GM23338 (cell line): ENCODE results near the gene KCNK16. TPM values are rescaled to one million over a fixed set of nuclear protein-coding genes. Genes with fewer than 3 reads are reported as not detected.

ENCODE experiments used
- ATAC-seq: fragments of 200-7000 bp; cut with Tn5 transposase; 3 replicates; pipeline ENCODE4 v1.9.1; 2020
- DNase-seq: peaks from one replicate; pipeline ENCODE4 v3.0.0-alpha.2; 2015; ENCODE audit warnings: low spot score
- H2AFZ ChIP-seq: fragments of 200-600 bp; sonication (generic); 2 replicates; pipeline ENCODE4 v1.8.0; 2016; ENCODE audit warnings: antibody characterized with exemption, mild to moderate bottlenecking, moderate library complexity
- H3F3A ChIP-seq: fragments of 200-600 bp; sonication (generic); replicated peaks from 2 replicates; pipeline ENCODE4 v1.8.0; 2017; ENCODE audit warnings: antibody characterized with exemption, mixed run types, low read depth
- H3K27ac ChIP-seq: fragments of 200-600 bp; sonication (generic); 2 replicates; pipeline ENCODE4 v1.6.1; 2016; ENCODE audit warnings: low read depth
- H3K27me3 ChIP-seq: fragments of 200-600 bp; sonication (generic); 2 replicates; pipeline ENCODE4 v1.8.0; 2016; ENCODE audit warnings: mild to moderate bottlenecking, mixed run types, moderate library complexity; ENCODE audit not compliant: insufficient read depth
- H3K36me3 ChIP-seq: fragments of 200-600 bp; sonication (generic); 2 replicates; pipeline ENCODE4 v1.8.0; 2016; ENCODE audit warnings: mild to moderate bottlenecking; ENCODE audit not compliant: insufficient read depth
- H3K4me1 ChIP-seq: fragments of 200-600 bp; sonication (generic); 2 replicates; pipeline ENCODE4 v1.8.0; 2016; ENCODE audit warnings: mild to moderate bottlenecking, moderate library complexity; ENCODE audit not compliant: insufficient read depth
- H3K4me2 ChIP-seq: fragments of 200-600 bp; sonication (generic); 2 replicates; pipeline ENCODE4 v1.7.1; 2017; ENCODE audit warnings: mixed run types
- H3K4me3 ChIP-seq: fragments of 200-600 bp; sonication (generic); 2 replicates; pipeline ENCODE4 v1.6.1; 2016; ENCODE audit warnings: mixed run types
- H3K79me2 ChIP-seq: fragments of 200-600 bp; sonication (generic); replicated peaks from 2 replicates; pipeline ENCODE4 v1.8.0; 2017; ENCODE audit warnings: mild to moderate bottlenecking; ENCODE audit not compliant: insufficient read depth
- H3K9me2 ChIP-seq: fragments of 200-600 bp; sonication (generic); 2 replicates; pipeline ENCODE4 v1.8.0; 2017; ENCODE audit not compliant: insufficient read depth
- H4K20me1 ChIP-seq: fragments of 200-600 bp; sonication (generic); replicated peaks from 2 replicates; pipeline ENCODE4 v1.8.0; 2017; ENCODE audit warnings: mild to moderate bottlenecking; ENCODE audit not compliant: insufficient read depth
- H3K27ac Mint-ChIP-seq: 2 replicates; pipeline ENCODE4 v1.8.0; 2020; ENCODE audit warnings: inconsistent platforms, mild to moderate bottlenecking, moderate library complexity, mixed read lengths
- H3K27me3 Mint-ChIP-seq: 3 replicates; pipeline ENCODE4 v1.8.0; 2022; ENCODE audit warnings: low read depth, mild to moderate bottlenecking, moderate library complexity, mixed read lengths, inconsistent platforms; ENCODE audit not compliant: insufficient read depth, poor library complexity
- H3K36me3 Mint-ChIP-seq: 3 replicates; pipeline ENCODE4 v1.8.0; 2021; ENCODE audit warnings: low read depth, mild to moderate bottlenecking, inconsistent platforms, moderate library complexity, mixed read lengths
- H3K4me1 Mint-ChIP-seq: 3 replicates; pipeline ENCODE4 v1.8.0; 2020; ENCODE audit warnings: mild to moderate bottlenecking, inconsistent platforms, mixed read lengths
- H3K4me3 Mint-ChIP-seq: 3 replicates; pipeline ENCODE4 v1.8.0; 2021; ENCODE audit warnings: moderate library complexity, mild to moderate bottlenecking, inconsistent platforms, mixed read lengths
- H3K9me3 Mint-ChIP-seq: 3 replicates; pipeline ENCODE4 v1.8.0; 2020; ENCODE audit warnings: moderate library complexity, mild to moderate bottlenecking, inconsistent platforms, mixed read lengths
- CREB1 ChIP-seq: fragments of 250-450 bp; sonication (Bioruptor Pico); IDR thresholded peaks from 2 replicates; pipeline ENCODE4 v1.5.0; 2020; ENCODE audit warnings: low read depth, mild to moderate bottlenecking, moderate library complexity
- CTCF ChIP-seq, 2 experiments: fragments of 200-600 bp in 1 of 2; sonication (generic) in 1 of 2; conservative IDR thresholded peaks; 2 replicates each; pipeline versions ENCODE4 v1.5.1 to v1.6.1; 2016 to 2017; ENCODE audit warnings: antibody characterized with exemption in 2 of 2, low read depth in 2 of 2, mild to moderate bottlenecking in 2 of 2, moderate library complexity in 1 of 2
- EZH2 ChIP-seq: fragments of 200-600 bp; sonication (generic); IDR thresholded peaks from one replicate; pipeline ENCODE4 v1.8.0; 2017; ENCODE audit warnings: antibody characterized with exemption, mild to moderate bottlenecking, low read depth; ENCODE audit not compliant: unreplicated experiment
- EZH2phosphoT487 ChIP-seq: fragments of 200-600 bp; sonication (generic); IDR thresholded peaks from one replicate; pipeline ENCODE4 v1.8.1; 2018; ENCODE audit warnings: antibody characterized with exemption; ENCODE audit not compliant: unreplicated experiment
- JUNB ChIP-seq: IDR thresholded peaks from one replicate; pipeline ENCODE4 v1.6.1; 2016; ENCODE audit warnings: antibody characterized with exemption; ENCODE audit not compliant: unreplicated experiment
- NANOG ChIP-seq: IDR thresholded peaks from 2 replicates; pipeline ENCODE4 v1.6.1; 2016; ENCODE audit warnings: antibody characterized with exemption, borderline replicate concordance
- POLR2AphosphoS5 ChIP-seq: IDR thresholded peaks from 2 replicates; pipeline ENCODE4 v1.6.1; 2016; ENCODE audit warnings: antibody characterized with exemption, low read depth
- REST ChIP-seq: IDR thresholded peaks from one replicate; pipeline ENCODE4 v1.6.1; 2018; ENCODE audit warnings: antibody characterized with exemption; ENCODE audit not compliant: unreplicated experiment
- STAT1 ChIP-seq: IDR thresholded peaks from one replicate; pipeline ENCODE4 v1.6.1; 2016; ENCODE audit warnings: antibody characterized with exemption; ENCODE audit not compliant: unreplicated experiment
- ZNF114 ChIP-seq: fragments of 250-450 bp; sonication (Bioruptor Pico); IDR thresholded peaks from 2 replicates; pipeline ENCODE4 v1.5.0; 2020; ENCODE audit warnings: mild to moderate bottlenecking, moderate library complexity
- ZNF331 ChIP-seq: fragments of 250-450 bp; sonication (Bioruptor Pico); IDR thresholded peaks from 2 replicates; pipeline ENCODE4 v1.5.0; 2020; ENCODE audit warnings: low read depth, mild to moderate bottlenecking, moderate library complexity
- polyA plus RNA-seq: library from polyadenylated mRNA; unstranded; fragments of >200 nt; fragmentation: Nextera tagmentation; extraction: Ambion mirVana; gene quantifications from 2 replicates; pipeline ENCODE4 v1.2.1, GENCODE V29; 2016
- total RNA-seq: library from RNA; depleted of rRNA; stranded (reverse); fragments of >200 nt; shearing (Covaris generic); gene quantifications from 2 replicates; pipeline ENCODE4 v1.2.3, GENCODE V29; 2014
- TF ChIP-seq, protein P1 (sequence below): IDR thresholded peaks from 2 replicates; pipeline ENCODE4 v1.6.1; 2016; ENCODE audit warnings: antibody characterized with exemption
- TF ChIP-seq, protein P2 (sequence below): fragments of 250-450 bp; sonication (Bioruptor Pico); IDR thresholded peaks from 2 replicates; pipeline ENCODE4 v1.5.0; 2020; ENCODE audit warnings: mild to moderate bottlenecking, moderate library complexity

Gene KCNK16
- total and polyA plus RNA-seq, 2 experiments from 2014 or later: not detected

DNA sequence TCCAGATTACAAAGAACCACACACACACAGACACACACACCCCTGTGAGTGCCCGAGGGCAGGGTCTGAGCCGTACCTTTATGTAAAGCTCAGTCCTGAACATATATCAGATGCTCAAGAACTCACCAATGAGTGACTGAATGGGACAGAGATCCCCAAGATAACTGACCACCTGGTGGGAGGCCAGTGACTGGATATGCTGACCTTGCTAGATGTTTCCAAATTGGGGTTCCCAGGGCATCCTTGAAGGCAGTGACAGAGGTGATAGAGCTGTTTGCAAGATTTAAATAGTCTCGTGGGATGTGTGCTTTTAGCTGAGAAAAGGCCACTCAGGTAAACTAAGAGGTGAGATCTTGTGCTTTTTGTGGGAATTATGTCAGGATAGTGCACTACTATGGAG, 47.6 kb downstream of the KCNK16 start (continued):
- TF ChIP-seq, protein P1, sequence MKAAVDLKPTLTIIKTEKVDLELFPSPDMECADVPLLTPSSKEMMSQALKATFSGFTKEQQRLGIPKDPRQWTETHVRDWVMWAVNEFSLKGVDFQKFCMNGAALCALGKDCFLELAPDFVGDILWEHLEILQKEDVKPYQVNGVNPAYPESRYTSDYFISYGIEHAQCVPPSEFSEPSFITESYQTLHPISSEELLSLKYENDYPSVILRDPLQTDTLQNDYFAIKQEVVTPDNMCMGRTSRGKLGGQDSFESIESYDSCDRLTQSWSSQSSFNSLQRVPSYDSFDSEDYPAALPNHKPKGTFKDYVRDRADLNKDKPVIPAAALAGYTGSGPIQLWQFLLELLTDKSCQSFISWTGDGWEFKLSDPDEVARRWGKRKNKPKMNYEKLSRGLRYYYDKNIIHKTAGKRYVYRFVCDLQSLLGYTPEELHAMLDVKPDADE: no peak
- TF ChIP-seq ZNF114 (no peak), CTCF (conservative IDR thresholded peaks at IDR 0.05; ENCODE audit: low read depth in 2 of 2) (no peak), NANOG (no peak), POLR2AphosphoS5 (no peak), EZH2 (no peak), EZH2phosphoT487 (no peak), STAT1 (no peak), REST (no peak), JUNB (no peak)

- Histone ChIP-seq H3K36me3 (0 out of 2 replicates have a peak, but pooled peaks cover 2% of the 10 kb centered on the region), H3K4me1 (peaks cover 27% of the 10 kb centered on the region), H3K4me2 (no peak overlapping the region), H3F3A (no peaks in the 10 kb centered on the region), H2AFZ (no peak overlapping the region), H3K9me2 (no peaks in the 10 kb centered on the region; the same call in 1 of the 2 replicates), H3K27ac (no peak overlapping the region), H4K20me1 (no peaks in the 10 kb centered on the region), H3K4me3 (no peak overlapping the region), H3K27me3 (no peaks in the 10 kb centered on the region), H3K79me2 (no peaks in the 10 kb centered on the region)
- no peak for ATAC-seq
- H3K27me3 Mint-ChIP-seq: peaks cover 4% of the 10 kb centered on the region
- H3K4me3 Mint-ChIP-seq: no peak overlapping the region
- H3K4me1 Mint-ChIP-seq: peaks cover 24% of the 10 kb centered on the region
- no peak overlapping the region for H3K27ac Mint-ChIP-seq
- no peaks in the 10 kb centered on the region; the same call in 2 of the 3 replicates for H3K9me3 Mint-ChIP-seq
- no peak for DNase-seq
- H3K36me3 Mint-ChIP-seq: no peaks in the 10 kb centered on the region
- TF ChIP-seq EZH2phosphoT487: no peak
- TF ChIP-seq, protein P2, sequence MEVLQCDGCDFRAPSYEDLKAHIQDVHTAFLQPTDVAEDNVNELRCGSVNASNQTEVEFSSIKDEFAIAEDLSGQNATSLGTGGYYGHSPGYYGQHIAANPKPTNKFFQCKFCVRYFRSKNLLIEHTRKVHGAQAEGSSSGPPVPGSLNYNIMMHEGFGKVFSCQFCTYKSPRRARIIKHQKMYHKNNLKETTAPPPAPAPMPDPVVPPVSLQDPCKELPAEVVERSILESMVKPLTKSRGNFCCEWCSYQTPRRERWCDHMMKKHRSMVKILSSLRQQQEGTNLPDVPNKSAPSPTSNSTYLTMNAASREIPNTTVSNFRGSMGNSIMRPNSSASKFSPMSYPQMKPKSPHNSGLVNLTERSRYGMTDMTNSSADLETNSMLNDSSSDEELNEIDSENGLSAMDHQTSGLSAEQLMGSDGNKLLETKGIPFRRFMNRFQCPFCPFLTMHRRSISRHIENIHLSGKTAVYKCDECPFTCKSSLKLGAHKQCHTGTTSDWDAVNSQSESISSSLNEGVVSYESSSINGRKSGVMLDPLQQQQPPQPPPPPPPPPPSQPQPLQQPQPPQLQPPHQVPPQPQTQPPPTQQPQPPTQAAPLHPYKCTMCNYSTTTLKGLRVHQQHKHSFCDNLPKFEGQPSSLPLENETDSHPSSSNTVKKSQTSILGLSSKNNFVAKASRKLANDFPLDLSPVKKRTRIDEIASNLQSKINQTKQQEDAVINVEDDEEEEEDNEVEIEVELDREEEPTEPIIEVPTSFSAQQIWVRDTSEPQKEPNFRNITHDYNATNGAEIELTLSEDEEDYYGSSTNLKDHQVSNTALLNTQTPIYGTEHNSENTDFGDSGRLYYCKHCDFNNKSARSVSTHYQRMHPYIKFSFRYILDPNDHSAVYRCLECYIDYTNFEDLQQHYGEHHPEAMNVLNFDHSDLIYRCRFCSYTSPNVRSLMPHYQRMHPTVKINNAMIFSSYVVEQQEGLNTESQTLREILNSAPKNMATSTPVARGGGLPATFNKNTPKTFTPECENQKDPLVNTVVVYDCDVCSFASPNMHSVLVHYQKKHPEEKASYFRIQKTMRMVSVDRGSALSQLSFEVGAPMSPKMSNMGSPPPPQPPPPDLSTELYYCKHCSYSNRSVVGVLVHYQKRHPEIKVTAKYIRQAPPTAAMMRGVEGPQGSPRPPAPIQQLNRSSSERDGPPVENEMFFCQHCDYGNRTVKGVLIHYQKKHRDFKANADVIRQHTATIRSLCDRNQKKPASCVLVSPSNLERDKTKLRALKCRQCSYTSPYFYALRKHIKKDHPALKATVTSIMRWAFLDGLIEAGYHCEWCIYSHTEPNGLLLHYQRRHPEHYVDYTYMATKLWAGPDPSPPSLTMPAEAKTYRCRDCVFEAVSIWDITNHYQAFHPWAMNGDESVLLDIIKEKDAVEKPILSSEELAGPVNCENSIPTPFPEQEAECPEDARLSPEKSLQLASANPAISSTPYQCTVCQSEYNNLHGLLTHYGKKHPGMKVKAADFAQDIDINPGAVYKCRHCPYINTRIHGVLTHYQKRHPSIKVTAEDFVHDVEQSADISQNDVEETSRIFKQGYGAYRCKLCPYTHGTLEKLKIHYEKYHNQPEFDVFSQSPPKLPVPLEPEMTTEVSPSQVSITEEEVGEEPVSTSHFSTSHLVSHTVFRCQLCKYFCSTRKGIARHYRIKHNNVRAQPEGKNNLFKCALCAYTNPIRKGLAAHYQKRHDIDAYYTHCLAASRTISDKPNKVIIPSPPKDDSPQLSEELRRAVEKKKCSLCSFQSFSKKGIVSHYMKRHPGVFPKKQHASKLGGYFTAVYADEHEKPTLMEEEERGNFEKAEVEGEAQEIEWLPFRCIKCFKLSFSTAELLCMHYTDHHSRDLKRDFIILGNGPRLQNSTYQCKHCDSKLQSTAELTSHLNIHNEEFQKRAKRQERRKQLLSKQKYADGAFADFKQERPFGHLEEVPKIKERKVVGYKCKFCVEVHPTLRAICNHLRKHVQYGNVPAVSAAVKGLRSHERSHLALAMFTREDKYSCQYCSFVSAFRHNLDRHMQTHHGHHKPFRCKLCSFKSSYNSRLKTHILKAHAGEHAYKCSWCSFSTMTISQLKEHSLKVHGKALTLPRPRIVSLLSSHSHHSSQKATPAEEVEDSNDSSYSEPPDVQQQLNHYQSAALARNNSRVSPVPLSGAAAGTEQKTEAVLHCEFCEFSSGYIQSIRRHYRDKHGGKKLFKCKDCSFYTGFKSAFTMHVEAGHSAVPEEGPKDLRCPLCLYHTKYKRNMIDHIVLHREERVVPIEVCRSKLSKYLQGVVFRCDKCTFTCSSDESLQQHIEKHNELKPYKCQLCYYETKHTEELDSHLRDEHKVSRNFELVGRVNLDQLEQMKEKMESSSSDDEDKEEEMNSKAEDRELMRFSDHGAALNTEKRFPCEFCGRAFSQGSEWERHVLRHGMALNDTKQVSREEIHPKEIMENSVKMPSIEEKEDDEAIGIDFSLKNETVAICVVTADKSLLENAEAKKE (CRISPR knock-in tag): no peak
- TF ChIP-seq CREB1 (CRISPR knock-in tag): no peak
- no peak for TF ChIP-seq ZNF331 (CRISPR knock-in tag)
Measured at GRCh38 chr6:39274471-39274870, 48.0 kb downstream of the KCNK16 start.
